Mesenchymal stem cell (in vitro differentiated cells and primary cell): Measurements from ENCODE around the gene SLC39A10.

Source experiments
- DNase-seq: peaks from one replicate; pipeline ENCODE4 v3.0.0-alpha.2; 2013
- H2AFZ ChIP-seq: one replicate; pipeline ENCODE4 v1.6.1; 2013; ENCODE audit warnings: low read depth, mild to moderate bottlenecking, control low read depth, inconsistent platforms, low read length, moderate library complexity
- H2AK5ac ChIP-seq: 2 replicates; pipeline ENCODE4 v1.6.1; 2013; ENCODE audit warnings: low read length, moderate library complexity, mild to moderate bottlenecking, inconsistent platforms; ENCODE audit not compliant: severe bottlenecking
- H2BK120ac ChIP-seq: one replicate; pipeline ENCODE4 v1.6.1; 2013; ENCODE audit warnings: low read depth, mild to moderate bottlenecking, inconsistent platforms, low read length, moderate library complexity
- H2BK12ac ChIP-seq, 2 experiments: one replicate each; pipeline ENCODE4 v1.6.1; 2013; ENCODE audit warnings: inconsistent platforms in 2 of 2, low read length in 2 of 2, mild to moderate bottlenecking in 2 of 2, moderate library complexity in 2 of 2, control low read depth in 1 of 2
- H2BK15ac ChIP-seq: one replicate; pipeline ENCODE4 v1.6.1; 2013; ENCODE audit warnings: mild to moderate bottlenecking, low read depth, inconsistent platforms; ENCODE audit not compliant: poor library complexity, severe bottlenecking
- H2BK5ac ChIP-seq: 2 replicates; pipeline ENCODE4 v1.6.1; 2013; ENCODE audit warnings: low read depth, mild to moderate bottlenecking, low read length, control low read depth, inconsistent platforms; ENCODE audit not compliant: poor library complexity, severe bottlenecking
- H3K14ac ChIP-seq, 2 experiments: one replicate each; pipeline ENCODE4 v1.6.1; 2013; ENCODE audit warnings: inconsistent platforms in 2 of 2, low read length in 2 of 2, control low read depth in 1 of 2, mild to moderate bottlenecking in 1 of 2, moderate library complexity in 1 of 2
- H3K18ac ChIP-seq, 2 experiments: one replicate each; pipeline ENCODE4 v1.6.1; 2013; ENCODE audit warnings: inconsistent platforms in 2 of 2, low read length in 2 of 2, control low read depth in 1 of 2, low read depth in 1 of 2, mild to moderate bottlenecking in 1 of 2
- H3K23ac ChIP-seq, 2 experiments: one replicate each; pipeline ENCODE4 v1.6.1; 2013; ENCODE audit warnings: inconsistent platforms in 2 of 2, low read length in 2 of 2, mild to moderate bottlenecking in 2 of 2, moderate library complexity in 2 of 2, control low read depth in 1 of 2
- H3K27ac ChIP-seq: 2 replicates; pipeline ENCODE4 v1.5.1; 2013; ENCODE audit warnings: mild to moderate bottlenecking, moderate library complexity, low read length, control low read depth, inconsistent platforms; ENCODE audit not compliant: poor library complexity, severe bottlenecking
- H3K27me3 ChIP-seq, 2 experiments: 2 replicates each; pipeline versions ENCODE4 v1.6.1 to v1.7.0; 2013; ENCODE audit warnings: low read length in 2 of 2, mild to moderate bottlenecking in 2 of 2, moderate library complexity in 2 of 2, control low read depth in 1 of 2, inconsistent platforms in 1 of 2; ENCODE audit not compliant: control insufficient read depth in 1 of 2, insufficient read depth in 1 of 2
- H3K36me3 ChIP-seq, 2 experiments: 2 replicates each; pipeline versions ENCODE4 v1.6.1 to v1.7.0; 2013; ENCODE audit warnings: low read length in 2 of 2, control low read depth in 1 of 2, inconsistent platforms in 1 of 2, low read depth in 1 of 2, mild to moderate bottlenecking in 1 of 2; ENCODE audit not compliant: insufficient read depth in 2 of 2, control insufficient read depth in 1 of 2
- H3K4ac ChIP-seq, 2 experiments: one replicate each; pipeline ENCODE4 v1.6.1; 2013; ENCODE audit warnings: inconsistent platforms in 2 of 2, low read length in 2 of 2, mild to moderate bottlenecking in 2 of 2, moderate library complexity in 2 of 2, control low read depth in 1 of 2, low read depth in 1 of 2
- H3K4me1 ChIP-seq: 2 replicates; pipeline ENCODE4 v1.6.1; 2013; ENCODE audit warnings: low read depth, low read length, control low read depth; ENCODE audit not compliant: control insufficient read depth, insufficient read depth
- H3K4me2 ChIP-seq: 2 replicates; pipeline ENCODE4 v1.6.1; 2013; ENCODE audit warnings: low read length, mild to moderate bottlenecking, inconsistent platforms; ENCODE audit not compliant: poor library complexity, severe bottlenecking
- H3K4me3 ChIP-seq, 2 experiments: 2 replicates each; pipeline versions ENCODE4 v1.5.1 to v1.7.0; 2013; ENCODE audit warnings: low read length in 2 of 2, mild to moderate bottlenecking in 2 of 2, control low read depth in 1 of 2, low read depth in 1 of 2; ENCODE audit not compliant: insufficient read depth in 1 of 2
- H3K79me1 ChIP-seq: replicated peaks from 2 replicates; pipeline ENCODE4 v1.6.1; 2013; ENCODE audit warnings: mild to moderate bottlenecking, control low read depth, low read length, inconsistent platforms; ENCODE audit not compliant: poor library complexity, severe bottlenecking
- H3K9ac ChIP-seq: 2 replicates; pipeline ENCODE4 v1.7.0; 2013; ENCODE audit warnings: mild to moderate bottlenecking, low read length, moderate library complexity
- H3K9me3 ChIP-seq: 2 replicates; pipeline ENCODE4 v1.7.0; 2013; ENCODE audit warnings: mild to moderate bottlenecking, low read length; ENCODE audit not compliant: control insufficient read depth
- H4K8ac ChIP-seq: one replicate; pipeline ENCODE4 v1.6.1; 2013; ENCODE audit warnings: inconsistent platforms, mild to moderate bottlenecking, low read length, moderate library complexity
- H4K91ac ChIP-seq: one replicate; pipeline ENCODE4 v1.6.1; 2013; ENCODE audit warnings: mild to moderate bottlenecking, low read length, inconsistent platforms
- WGBS: methylation state at CpG from one replicate; pipeline ENCODE4 v1.1.7; 2013; ENCODE audit warnings: mixed read lengths; 5-methylcytosine and 5-hydroxymethylcytosine counted together

The SLC39A10 gene

DNA sequence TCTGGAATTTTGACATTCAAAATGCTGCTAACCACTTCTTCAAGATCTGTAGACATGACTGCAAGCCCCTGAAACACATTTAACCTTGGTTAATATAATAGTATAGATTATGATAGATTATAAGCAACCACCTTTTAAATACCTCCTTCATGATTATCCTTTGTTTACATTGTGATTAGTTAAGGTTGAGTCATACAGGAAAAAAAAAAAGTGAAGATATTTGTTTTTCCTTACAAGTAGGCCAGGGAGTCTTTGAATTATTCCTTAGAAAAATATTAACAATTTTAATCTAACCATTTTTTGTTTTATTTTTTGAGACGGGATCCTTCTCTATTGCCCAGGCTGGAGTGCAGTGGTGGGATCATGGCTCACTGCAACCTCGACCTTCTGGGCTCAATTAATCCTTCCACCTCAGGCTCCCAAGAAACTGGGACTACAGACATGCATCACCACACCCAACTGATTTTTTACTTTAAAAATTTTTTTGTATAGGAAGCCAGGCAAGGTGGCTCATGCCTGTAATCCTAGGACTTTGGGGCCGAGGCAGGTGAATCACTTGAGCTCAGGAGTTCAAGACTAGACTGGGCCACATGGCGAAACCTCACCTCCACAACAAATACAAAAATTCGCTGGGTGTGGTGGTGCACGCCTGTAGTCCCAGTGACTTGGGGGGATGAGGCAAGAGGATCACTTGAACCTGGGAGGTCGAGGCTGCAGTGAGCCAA, 99.4 kb downstream of the SLC39A10 start:
- Histone ChIP-seq H4K8ac (no peak overlapping the region), H3K4ac (no peak overlapping the region), H3K27ac (no peak overlapping the region), H2BK15ac (no peak overlapping the region), H4K91ac (no peak overlapping the region), H3K4me3 (no peak overlapping the region), H3K23ac (no peak overlapping the region), H2BK5ac (no peak overlapping the region), H3K4me1 (peaks cover 4% of the 10 kb centered on the region), H3K4me2 (no peak overlapping the region), H2AK5ac (no peak overlapping the region), H3K9ac (no peak overlapping the region), H3K18ac (no peak overlapping the region), H3K27me3 (no peaks in the 10 kb centered on the region), H3K9me3 (no peaks in the 10 kb centered on the region), H3K79me1 (no peaks in the 10 kb centered on the region), H3K14ac (no peak overlapping the region), H2BK120ac (no peak overlapping the region), H2AFZ (no peak overlapping the region), H2BK12ac (no peak overlapping the region), H3K36me3 (no peaks in the 10 kb centered on the region)
- DNase-seq: peak; percentile 12
- 82% methylated on average over 5 of the region's 7 CpGs for WGBS

DNA sequence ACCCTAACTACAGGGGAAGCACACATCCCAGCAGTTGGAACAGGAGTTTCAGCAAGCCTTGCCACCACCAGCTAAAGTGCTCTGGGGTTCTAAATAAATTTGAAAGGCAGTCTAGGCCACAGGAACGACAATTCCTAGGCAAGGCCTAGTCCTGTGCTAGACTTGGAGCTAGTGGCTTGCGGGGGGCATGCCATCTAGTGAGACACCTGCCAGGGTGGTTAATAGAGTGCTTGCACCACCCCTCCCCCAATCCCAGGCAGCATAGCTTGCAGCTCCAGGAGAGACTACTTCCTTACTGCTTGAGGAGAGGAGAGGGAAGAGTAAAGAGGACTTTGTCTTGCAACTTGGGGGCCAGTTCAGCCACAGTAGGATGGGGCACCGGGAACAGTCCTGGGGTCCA, 101.8 kb downstream of the SLC39A10 start:
- H2BK15ac ChIP-seq: no peak overlapping the region
- H3K9ac ChIP-seq: no peak overlapping the region
- H3K36me3 ChIP-seq: no peaks in the 10 kb centered on the region
- no peak overlapping the region for H2BK120ac ChIP-seq
- H4K8ac ChIP-seq: no peak overlapping the region
- peaks cover 4% of the 10 kb centered on the region for H3K4me1 ChIP-seq
- DNase-seq: no peak
- H3K9me3 ChIP-seq: no peaks in the 10 kb centered on the region
- H3K4me2 ChIP-seq: no peak overlapping the region
- no peak overlapping the region for H3K4ac ChIP-seq
- H2BK5ac ChIP-seq: no peak overlapping the region
- no peaks in the 10 kb centered on the region for H3K79me1 ChIP-seq
- H2BK12ac ChIP-seq: no peak overlapping the region
- no peak overlapping the region for H3K27ac ChIP-seq
- H3K4me3 ChIP-seq: no peak overlapping the region
- no peak overlapping the region for H3K18ac ChIP-seq
- WGBS: 100% methylated on average over 3 of the region's 3 CpGs
- H2AFZ ChIP-seq: no peak overlapping the region
- no peak overlapping the region for H3K23ac ChIP-seq
- no peaks in the 10 kb centered on the region for H3K27me3 ChIP-seq
- no peak overlapping the region for H3K14ac ChIP-seq
- no peak overlapping the region for H2AK5ac ChIP-seq
- no peak overlapping the region for H4K91ac ChIP-seq

DNA sequence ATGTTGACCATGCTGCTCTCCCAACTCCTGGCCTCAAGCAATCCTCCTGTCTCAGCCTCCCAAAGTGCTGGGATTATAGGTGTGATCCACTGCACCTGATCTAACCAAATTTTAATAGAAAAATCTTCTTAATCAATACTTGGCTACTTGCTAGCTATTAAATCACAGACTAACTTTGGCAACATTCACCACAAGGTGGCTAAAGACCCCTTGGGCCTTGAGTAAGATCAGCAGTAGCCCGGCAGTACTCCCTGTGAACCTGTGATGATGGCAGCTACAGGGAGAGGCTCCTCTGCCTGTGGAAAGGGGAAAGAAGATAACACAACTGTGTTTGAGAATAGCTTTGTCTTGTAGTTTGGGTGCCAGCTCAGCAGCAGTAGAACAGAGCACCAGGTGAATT, 102.9 kb downstream of the SLC39A10 start:
- H2BK5ac ChIP-seq: no peak overlapping the region
- H4K8ac ChIP-seq: no peak overlapping the region

DNA sequence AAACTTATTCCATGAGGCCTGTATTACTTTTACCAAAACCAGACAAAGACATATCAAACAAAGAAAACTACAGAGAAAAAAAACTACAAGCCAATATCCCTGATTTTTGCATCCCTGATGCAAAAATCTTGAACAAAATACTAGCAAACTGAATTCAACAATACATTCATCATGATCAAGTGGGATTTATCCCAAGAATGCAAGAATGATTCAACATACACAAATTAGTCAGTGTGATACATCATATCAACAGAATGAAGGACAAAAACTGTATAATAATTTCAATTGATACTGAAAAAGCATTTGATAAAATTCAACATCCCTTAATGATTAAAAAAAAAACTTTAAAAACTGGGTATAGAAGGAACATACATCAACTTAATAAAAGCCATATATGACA, 106.8 kb downstream of the SLC39A10 start:
- no peak overlapping the region for H3K18ac ChIP-seq
- H3K9ac ChIP-seq: no peak overlapping the region
- no peak overlapping the region for H2BK12ac ChIP-seq
- no peak overlapping the region for H2AFZ ChIP-seq
- no peak overlapping the region for H2BK5ac ChIP-seq
- H3K4me3 ChIP-seq: no peak overlapping the region
- no peaks in the 10 kb centered on the region for H3K36me3 ChIP-seq
- no peak overlapping the region for H3K14ac ChIP-seq
- H3K4me2 ChIP-seq: no peak overlapping the region
- no peak overlapping the region for H3K23ac ChIP-seq
- no peak overlapping the region for H3K27ac ChIP-seq
- no peak overlapping the region for H3K4ac ChIP-seq
- no peak for DNase-seq
- H2AK5ac ChIP-seq: no peak overlapping the region
- no peak overlapping the region for H2BK120ac ChIP-seq
- no peak overlapping the region for H2BK15ac ChIP-seq
- H3K79me1 ChIP-seq: no peaks in the 10 kb centered on the region
- no peaks in the 10 kb centered on the region for H3K4me1 ChIP-seq
- H3K9me3 ChIP-seq: peaks cover 8% of the 10 kb centered on the region
- H4K91ac ChIP-seq: no peak overlapping the region
- H3K27me3 ChIP-seq: no peaks in the 10 kb centered on the region
- H4K8ac ChIP-seq: no peak overlapping the region

More for the DNA sequence above, 102.9 kb downstream of the SLC39A10 start:
- Histone ChIP-seq H3K9ac (no peak overlapping the region), H3K79me1 (no peaks in the 10 kb centered on the region), H2BK12ac (no peak overlapping the region), H3K4ac (no peak overlapping the region), H3K18ac (no peak overlapping the region), H3K4me1 (peaks cover 4% of the 10 kb centered on the region), H3K27ac (no peak overlapping the region), H3K36me3 (no peaks in the 10 kb centered on the region), H2AK5ac (no peak overlapping the region), H3K4me3 (no peak overlapping the region), H3K27me3 (no peaks in the 10 kb centered on the region), H2AFZ (no peak overlapping the region), H4K91ac (no peak overlapping the region), H3K4me2 (no peak overlapping the region), H2BK15ac (no peak overlapping the region), H3K14ac (no peak overlapping the region), H2BK120ac (no peak overlapping the region), H3K9me3 (peaks cover 3% of the 10 kb centered on the region), H3K23ac (no peak overlapping the region)
- 97% methylated on average over 1 of the region's 1 CpG for WGBS
- no peak for DNase-seq
